Measurements from ENCODE around the gene SLC22A1. TPM values are rescaled to one million over a fixed set of nuclear protein-coding genes. Genes with fewer than 3 reads are reported as not detected.

The SLC22A1 gene
- total and polyA plus RNA-seq, 2 experiments from 2014 or later, result 0.10 to 0.65 TPM

- Mint-ChIP-seq H3K9me3 (peaks cover 5% of the 10 kb centered on the region; the same call in 2 of the 3 replicates), H3K36me3 (ENCODE audit: low read depth) (no peaks in the 10 kb centered on the region; the same call in 1 of the 3 replicates), H3K27me3 (ENCODE audit: insufficient read depth, low read depth, poor library complexity) (peaks cover 12% of the 10 kb centered on the region), H3K4me3 (no peak overlapping the region), H3K4me1 (peaks cover 29% of the 10 kb centered on the region), H3K27ac (no peak overlapping the region)
- Histone ChIP-seq H3K79me2 (replicated peaks; ENCODE audit: insufficient read depth) (no peaks in the 10 kb centered on the region), H3K36me3 (ENCODE audit: insufficient read depth) (no peaks in the 10 kb centered on the region), H3K4me2 (no peak overlapping the region), H3K27me3 (ENCODE audit: insufficient read depth) (no peaks in the 10 kb centered on the region), H4K20me1 (replicated peaks; ENCODE audit: insufficient read depth) (no peaks in the 10 kb centered on the region), H3K4me3 (no peak overlapping the region), H2AFZ (no peak overlapping the region), H3K4me1 (ENCODE audit: insufficient read depth) (peaks cover 16% of the 10 kb centered on the region), H3F3A (replicated peaks; ENCODE audit: low read depth) (no peaks in the 10 kb centered on the region), H3K9me2 (ENCODE audit: insufficient read depth) (no peaks in the 10 kb centered on the region), H3K27ac (ENCODE audit: low read depth) (no peak overlapping the region)
- ATAC-seq (no peak), DNase-seq (ENCODE audit: low spot score) (no peak)
- TF ChIP-seq NANOG (IDR thresholded peaks at IDR 0.05; ENCODE audit: borderline replicate concordance) (no peak), CTCF (conservative IDR thresholded peaks at IDR 0.05; ENCODE audit: low read depth in 2 of 2) (no peak), ZNF114 (CRISPR knock-in tag; IDR thresholded peaks at IDR 0.05) (no peak), EZH2 (IDR thresholded peaks at IDR 0.05; ENCODE audit: low read depth, unreplicated experiment) (no peak)
Observed at GRCh38 chr6:160128879-160129516, 7.4 kb downstream of the SLC22A1 start.

- Mint-ChIP-seq H3K36me3 (ENCODE audit: low read depth) (no peaks in the 10 kb centered on the region; the same call in 2 of the 3 replicates), H3K4me1 (peaks cover 29% of the 10 kb centered on the region), H3K27ac (no peak overlapping the region), H3K4me3 (no peak overlapping the region), H3K9me3 (no peaks in the 10 kb centered on the region; the same call in 2 of the 3 replicates), H3K27me3 (ENCODE audit: insufficient read depth, low read depth, poor library complexity) (peaks cover 10% of the 10 kb centered on the region)
- Histone ChIP-seq H3K79me2 (replicated peaks; ENCODE audit: insufficient read depth) (no peaks in the 10 kb centered on the region), H3K27ac (ENCODE audit: low read depth) (no peak overlapping the region), H2AFZ (no peak overlapping the region), H3K4me1 (ENCODE audit: insufficient read depth) (peaks cover 16% of the 10 kb centered on the region), H4K20me1 (replicated peaks; ENCODE audit: insufficient read depth) (no peaks in the 10 kb centered on the region), H3K9me2 (ENCODE audit: insufficient read depth) (no peaks in the 10 kb centered on the region), H3K4me3 (no peak overlapping the region), H3F3A (replicated peaks; ENCODE audit: low read depth) (no peaks in the 10 kb centered on the region), H3K27me3 (ENCODE audit: insufficient read depth) (no peaks in the 10 kb centered on the region), H3K4me2 (no peak overlapping the region), H3K36me3 (ENCODE audit: insufficient read depth) (no peaks in the 10 kb centered on the region)
- DNase-seq (ENCODE audit: low spot score) (no peak), ATAC-seq (no peak)
- TF ChIP-seq ZNF462 (CRISPR knock-in tag; IDR thresholded peaks at IDR 0.05) (no peak), NANOG (IDR thresholded peaks at IDR 0.05; ENCODE audit: borderline replicate concordance) (no peak), POLR2AphosphoS5 (IDR thresholded peaks at IDR 0.05; ENCODE audit: low read depth) (no peak), EZH2phosphoT487 (IDR thresholded peaks at IDR 0.05; ENCODE audit: unreplicated experiment) (no peak)
Observed at GRCh38 chr6:160129881-160130615, 8.4 kb downstream of the SLC22A1 start.

Data from GM23338 (cell line).